Keratinocyte (primary cell): Measurements from ENCODE around the gene TLL2.

Experiments
- CTCF ChIP-seq, 3 experiments: IDR thresholded peaks in 1 of 3; conservative IDR thresholded peaks in 1 of 3; optimal IDR thresholded peaks in 1 of 3; 2 replicates in 2 of 3; 3 replicates in 1 of 3; pipeline versions ENCODE3 to v1.5.1; 2011; ENCODE audit warnings: low read length in 3 of 3, mild to moderate bottlenecking in 3 of 3, moderate library complexity in 2 of 3, control low read depth in 1 of 3, inconsistent platforms in 1 of 3; ENCODE audit not compliant: insufficient read depth in 2 of 3; ENCODE audit errors: extremely low read depth in 1 of 3
- EZH2 ChIP-seq: IDR thresholded peaks from one replicate; pipeline ENCODE4 v1.6.1; 2012; ENCODE audit warnings: inconsistent platforms, mild to moderate bottlenecking, low read length, moderate library complexity

- TF ChIP-seq CTCF (optimal IDR thresholded peaks at IDR 0.05 in 1 of 3, IDR thresholded peaks at IDR 0.05 in 1 of 3, conservative IDR thresholded peaks at IDR 0.05 in 1 of 3; ENCODE audit: extremely low read depth in 1 of 3, insufficient read depth in 2 of 3, low read length in 3 of 3) (no peak), EZH2 (no peak)
Observed at GRCh38 chr10:96390460-96390864, 123.3 kb downstream of the TLL2 start.
